Stimulated activated CD8-positive, alpha-beta memory T cell treated with anti-CD3 and anti-CD28 coated beads, Interleukin-12 subunit alpha, Interleukin-12 subunit beta, amount 100 ng/mL, for 4 hours (primary cell): ENCODE measurements around the gene MAP7D2.

ENCODE experiments used
- DNase-seq: peaks from one replicate; pipeline ENCODE4 v3.0.0-alpha.2; 2020; ENCODE audit warnings: low read depth

Gene MAP7D2

DNA sequence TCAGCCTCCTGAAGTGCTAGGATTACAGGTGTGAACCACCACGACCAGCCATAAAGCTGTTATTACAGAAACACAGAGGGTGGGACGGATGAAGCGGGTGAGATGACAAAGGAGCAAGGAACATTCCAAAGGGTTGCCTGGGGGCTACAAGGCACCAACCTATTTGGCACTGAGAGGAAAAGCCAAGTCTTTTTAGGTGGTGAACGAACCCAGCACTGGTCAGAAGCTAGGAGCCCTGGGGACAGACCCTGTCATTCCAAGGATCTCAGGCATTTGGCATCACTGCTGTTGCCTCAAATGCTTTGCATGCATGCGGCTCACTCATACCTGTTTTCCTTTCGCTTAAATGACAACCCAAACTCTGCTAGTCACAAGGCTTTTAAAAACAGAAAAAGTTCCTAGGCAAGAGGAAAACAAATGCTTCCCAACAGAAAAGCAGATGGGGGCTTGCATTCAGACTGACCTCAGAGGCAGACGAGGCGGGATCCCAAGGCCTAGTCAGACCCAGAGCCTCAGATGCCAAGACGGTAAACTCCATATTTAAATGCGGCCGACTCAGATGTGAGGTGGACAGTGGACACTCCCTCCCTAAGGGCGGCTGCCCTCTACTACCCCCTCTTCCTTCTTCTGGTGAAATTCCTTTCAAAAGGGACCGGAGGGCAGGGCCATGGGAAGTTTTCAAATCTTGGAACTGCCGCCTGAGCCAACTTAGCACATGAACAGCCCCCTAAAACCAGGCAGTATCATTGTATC lies 4.5 kb downstream of the MAP7D2 start:
- DNase-seq = no peak

- no peak for DNase-seq
Measured at GRCh38 chrX:20111271-20111670, 5.4 kb downstream of the MAP7D2 start.

DNA sequence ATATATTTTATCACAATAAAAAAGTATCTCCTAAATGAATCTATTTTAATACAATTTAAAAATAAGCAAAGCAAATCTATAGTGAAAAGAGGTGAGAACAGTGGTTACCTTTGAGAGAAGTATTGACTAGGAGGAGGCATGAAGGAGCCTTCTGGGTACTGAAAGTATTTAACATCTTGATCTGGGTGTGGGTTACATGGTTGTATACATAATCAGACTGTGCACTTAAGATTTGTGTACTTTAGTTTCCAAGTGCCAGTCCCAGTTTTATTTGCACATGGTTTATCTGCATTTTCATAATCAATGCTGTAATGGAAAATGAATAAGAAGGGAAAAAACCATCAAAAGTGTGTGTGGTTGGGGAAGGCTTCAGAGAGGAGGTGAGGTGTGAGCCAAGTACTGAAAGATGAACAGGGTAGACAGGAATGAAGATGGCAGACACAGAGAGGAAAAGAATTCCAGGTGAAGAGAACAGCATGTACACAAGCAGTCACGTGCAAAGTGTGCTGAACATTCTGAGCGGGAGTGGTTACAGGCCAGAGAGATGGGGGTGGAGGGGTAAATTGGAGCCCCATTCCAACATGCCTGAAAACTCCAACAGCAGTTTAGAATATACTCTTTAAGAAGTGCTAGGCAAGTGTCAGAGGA lies 14.6 kb downstream of the MAP7D2 start:
- DNase-seq = no peak

DNA sequence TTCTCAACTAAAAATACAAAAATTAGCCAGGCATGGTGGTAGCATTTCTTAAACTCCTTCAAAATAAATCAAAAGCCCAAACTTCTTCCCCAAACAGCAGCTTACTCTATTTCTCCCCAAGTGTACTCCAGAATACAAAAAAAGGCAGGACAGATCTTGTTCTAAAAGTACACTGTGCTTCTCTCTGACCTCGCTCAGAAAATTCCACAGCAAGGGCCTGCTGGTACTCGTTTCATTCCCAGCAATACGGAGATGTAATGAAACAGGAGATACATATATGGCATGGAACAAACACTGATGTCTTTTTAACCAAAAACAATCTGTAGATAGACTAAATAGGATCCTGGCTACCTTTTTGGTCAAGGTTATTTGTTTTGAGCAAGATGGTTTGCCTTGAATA lies 25.2 kb downstream of the MAP7D2 start:
- no peak for DNase-seq

GRCh38 chrX:20089845-20090244 lies 26.9 kb downstream of the MAP7D2 start:
- DNase-seq = no peak

DNA sequence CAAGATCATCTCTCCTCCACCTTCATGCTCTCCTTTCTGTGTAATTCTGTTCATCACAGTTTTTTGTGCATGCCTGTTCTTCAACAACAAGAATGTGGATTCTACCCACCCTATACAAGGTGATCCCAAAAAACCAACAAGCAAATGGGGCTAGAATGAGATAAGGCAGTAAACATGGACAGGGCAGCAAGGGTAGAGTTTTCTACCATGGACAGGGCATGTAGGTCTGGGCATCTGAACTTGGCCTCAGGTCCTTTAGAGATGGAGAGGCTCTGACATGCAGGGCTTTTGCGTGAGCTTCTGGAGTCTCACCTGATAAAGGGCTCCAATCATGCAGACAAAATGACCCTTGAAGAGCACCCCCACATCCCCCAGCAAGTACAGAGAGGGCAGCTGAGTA lies 36.4 kb downstream of the MAP7D2 start:
- DNase-seq = no peak

- no peak for DNase-seq
Measured at GRCh38 chrX:20071511-20072079, 45.1 kb downstream of the MAP7D2 start.

DNA sequence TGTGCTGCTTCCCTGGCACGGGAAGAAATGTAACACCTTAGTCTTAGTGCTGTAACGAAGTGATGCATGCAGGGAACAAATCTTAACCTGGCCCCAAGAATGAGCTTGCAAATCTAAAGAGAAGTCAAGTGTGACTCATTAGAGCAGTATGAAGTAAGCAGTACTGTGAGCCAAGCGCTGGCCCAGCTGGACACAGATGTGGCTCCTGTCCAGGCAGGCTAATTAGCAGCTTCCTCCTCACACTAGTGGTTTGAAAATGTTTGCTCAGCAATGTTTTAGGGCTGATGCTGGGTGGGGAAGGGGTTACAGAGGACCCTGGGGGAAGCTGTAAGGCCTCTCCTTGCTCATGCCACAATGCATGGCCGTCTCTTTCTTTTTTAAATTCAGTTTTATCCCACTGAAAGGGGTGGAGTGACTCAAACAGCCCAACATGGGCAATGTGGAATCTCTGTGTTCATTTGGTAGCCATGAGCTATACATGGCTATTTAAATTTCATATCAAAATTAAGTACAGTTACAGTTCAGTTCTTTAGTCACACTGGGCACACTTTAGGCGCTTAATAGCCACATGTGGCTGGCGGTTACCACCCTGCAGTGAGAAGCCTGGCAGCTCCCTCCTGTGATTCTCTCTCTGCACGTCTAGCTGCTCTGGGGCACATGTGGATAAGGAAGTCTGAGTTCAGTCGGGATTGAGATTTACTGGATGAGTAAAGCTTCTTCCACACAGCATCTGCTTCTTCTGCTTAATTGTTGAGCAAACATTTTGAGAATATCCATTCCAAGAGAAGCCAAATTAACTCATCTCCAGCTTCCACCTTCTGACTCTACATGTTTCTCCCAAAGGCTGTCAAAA lies 48.8 kb downstream of the MAP7D2 start:
- DNase-seq = no peak

DNA sequence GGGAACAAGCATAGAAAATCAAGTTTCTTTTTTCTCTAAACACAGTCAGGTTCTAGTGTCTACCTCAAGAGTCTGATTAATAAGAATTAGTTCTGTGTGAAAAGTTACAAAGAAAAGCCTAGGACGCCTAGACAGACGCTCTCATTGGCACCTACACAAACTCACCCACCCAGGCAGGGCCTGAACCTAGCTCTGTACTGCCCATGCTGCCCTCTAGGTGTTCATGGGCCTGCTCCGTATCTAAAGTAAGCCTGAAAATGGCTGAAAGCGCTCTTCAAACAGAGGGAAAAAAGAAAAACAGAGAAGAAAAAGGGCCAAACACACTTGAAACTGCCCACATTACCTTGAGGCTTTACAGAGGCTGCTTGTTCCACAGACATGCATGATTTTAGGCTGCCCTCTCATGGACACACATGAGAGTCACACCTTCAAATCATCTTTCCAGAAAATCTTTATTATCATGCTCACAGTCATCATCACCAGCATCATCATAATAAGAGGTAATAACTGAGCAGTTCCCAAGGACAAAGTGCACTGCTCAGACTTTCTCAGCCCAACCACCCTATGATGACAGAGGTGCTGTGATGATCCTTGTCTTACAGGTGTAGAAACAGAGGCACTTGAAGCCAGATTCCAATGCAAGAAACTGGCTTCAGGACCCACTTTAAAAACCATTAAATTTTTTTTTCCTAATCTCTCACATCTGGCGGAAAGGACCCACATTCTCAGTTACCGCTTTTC lies 49.6 kb downstream of the MAP7D2 start:
- DNase-seq = no peak

DNA sequence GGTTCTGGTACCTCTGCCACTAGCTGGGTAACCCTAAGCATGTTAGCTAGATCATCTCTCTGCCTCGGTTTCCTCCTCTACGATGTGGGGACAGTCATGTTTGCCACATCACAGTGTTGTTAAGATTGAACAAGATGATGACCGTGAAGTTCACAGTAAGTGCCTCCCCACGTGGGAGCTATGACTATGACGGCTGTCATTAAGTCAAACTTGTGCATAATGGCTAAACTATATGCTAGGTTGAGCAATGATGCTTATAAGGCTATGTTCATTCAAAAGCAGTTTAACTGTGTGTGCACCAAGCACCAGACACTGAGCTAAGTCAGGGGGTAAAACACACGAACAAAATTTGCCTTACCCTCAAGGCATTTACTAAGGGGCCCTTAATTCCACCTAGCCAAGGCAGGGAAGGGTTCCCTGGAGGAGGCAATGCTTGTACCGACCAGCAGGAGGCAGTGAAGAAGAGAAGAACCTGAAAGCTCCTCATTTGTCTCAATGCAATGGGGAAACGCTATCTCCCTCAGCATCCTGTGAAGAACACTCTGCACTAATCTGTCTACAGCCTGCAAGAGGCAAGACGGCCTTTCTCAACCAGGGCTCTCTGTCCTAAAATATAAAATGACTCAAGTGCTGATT lies 52.9 kb downstream of the MAP7D2 start:
- no peak for DNase-seq

- DNase-seq = no peak
Measured at GRCh38 chrX:20063153-20063552, 53.6 kb downstream of the MAP7D2 start.

- DNase-seq = no peak
Measured at GRCh38 chrX:20061855-20062254, 54.9 kb downstream of the MAP7D2 start.

DNA sequence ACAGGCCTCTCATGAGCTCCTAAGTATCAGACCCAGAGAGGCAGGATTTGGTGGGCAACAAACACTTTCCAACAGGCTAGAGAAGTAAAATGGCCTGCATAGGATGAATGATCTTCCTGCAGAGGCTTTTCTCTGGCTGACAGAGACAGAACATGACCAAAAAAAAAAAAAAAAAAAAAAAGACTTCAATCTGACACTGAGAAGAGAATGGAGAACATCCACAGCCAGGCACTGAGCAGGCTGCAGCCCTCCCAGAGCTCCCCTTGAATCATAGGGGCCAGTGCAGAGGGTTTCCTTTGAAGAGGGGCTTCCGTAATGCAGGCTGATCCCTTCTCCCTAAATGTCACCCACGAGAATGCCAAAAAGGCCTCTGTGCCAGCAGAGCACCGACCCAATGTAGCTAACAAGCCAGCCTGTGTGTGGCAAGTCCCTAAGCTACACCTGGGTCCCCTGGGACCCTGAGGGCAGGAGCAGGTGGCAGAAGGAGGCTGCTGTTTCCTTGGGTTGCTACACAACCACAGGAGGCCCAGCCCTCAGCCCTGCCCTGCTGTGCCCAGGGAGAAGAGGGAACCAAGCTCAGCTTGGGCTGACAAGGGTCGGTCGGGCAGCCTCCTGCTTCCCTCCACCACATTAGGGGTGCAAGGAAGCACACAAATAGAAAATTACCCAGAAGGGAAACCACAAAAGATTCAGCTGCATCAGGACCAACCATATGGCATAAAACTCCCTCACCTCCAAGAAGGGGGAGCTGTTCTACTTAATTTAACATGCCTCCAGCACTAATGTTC lies 55.6 kb downstream of the MAP7D2 start:
- DNase-seq = no peak

GRCh38 chrX:20059467-20060128 lies 57.1 kb downstream of the MAP7D2 start:
- no peak for DNase-seq

- DNase-seq = no peak
Measured at GRCh38 chrX:20057479-20057878, 59.2 kb downstream of the MAP7D2 start.

- no peak for DNase-seq
Measured at GRCh38 chrX:20056704-20057103, 60.0 kb downstream of the MAP7D2 start.

GRCh38 chrX:20053537-20053936 lies 63.2 kb downstream of the MAP7D2 start:
- DNase-seq = no peak

GRCh38 chrX:20046864-20047263 lies 69.8 kb downstream of the MAP7D2 start:
- no peak for DNase-seq

DNA sequence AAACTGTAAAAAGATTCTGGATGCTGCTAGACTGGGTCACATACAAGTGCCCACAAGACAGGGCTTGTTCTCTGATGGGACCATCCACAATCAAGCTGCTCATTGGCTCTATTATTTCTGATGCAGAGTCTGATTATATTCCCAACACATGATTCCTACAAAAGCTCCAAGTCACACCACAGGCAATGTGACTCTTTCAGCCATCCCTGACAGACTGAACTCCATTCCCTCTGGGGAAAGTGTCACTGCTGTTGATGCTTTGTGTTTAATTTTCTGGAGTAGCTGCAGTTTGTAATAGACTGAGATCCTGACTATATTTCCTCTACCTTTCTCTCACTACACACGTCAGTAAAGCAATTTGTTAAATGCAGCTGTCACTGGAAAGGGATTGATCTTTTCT lies 70.5 kb downstream of the MAP7D2 start:
- DNase-seq = no peak

- DNase-seq = no peak
Measured at GRCh38 chrX:20042221-20042620, 74.5 kb downstream of the MAP7D2 start.
